ENCODE measurements around the gene TMEM8B. TPM values are rescaled to one million over a fixed set of nuclear protein-coding genes. Genes with fewer than 3 reads are reported as not detected.

Gene TMEM8B
- total RNA-seq, 2 experiments from 2014 or later = 2.8 to 3.1 TPM

GRCh38 chr9:35820076-35820475, 9.0 kb upstream of the TMEM8B start:
- Mint-ChIP-seq H3K9me3 (peaks cover 3% of the 10 kb centered on the region), H3K4me1 (peaks cover 4% of the 10 kb centered on the region), H3K36me3 (no peaks in the 10 kb centered on the region), H3K27me3 (no peaks in the 10 kb centered on the region), H3K27ac (no peak overlapping the region), H3K4me3 (no peak overlapping the region)
- DNase-seq = no peak

DNA sequence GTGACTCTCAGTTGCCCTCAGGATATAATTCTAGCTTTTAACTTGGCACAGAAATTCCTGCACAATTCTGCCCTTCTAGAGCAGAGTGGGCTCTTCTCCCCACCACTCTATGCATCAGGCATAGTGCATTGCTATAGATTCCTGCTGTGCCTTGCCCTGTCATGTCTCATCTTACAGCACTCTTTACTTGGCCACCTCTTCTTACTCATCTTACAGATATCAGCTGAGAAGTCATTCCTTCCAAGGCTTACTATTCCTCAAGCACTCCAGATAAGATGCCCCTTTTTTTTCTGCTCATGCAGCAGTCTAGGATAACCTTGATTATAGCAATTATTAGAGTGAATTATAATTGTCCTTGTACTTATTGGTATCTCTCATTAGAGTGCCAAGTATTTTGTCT, 6.1 kb upstream of the TMEM8B start:
- Mint-ChIP-seq H3K4me1 (peaks cover 5% of the 10 kb centered on the region), H3K36me3 (no peaks in the 10 kb centered on the region), H3K4me3 (no peak overlapping the region), H3K27me3 (no peaks in the 10 kb centered on the region), H3K9me3 (no peaks in the 10 kb centered on the region), H3K27ac (no peak overlapping the region)
- no peak for DNase-seq

DNA sequence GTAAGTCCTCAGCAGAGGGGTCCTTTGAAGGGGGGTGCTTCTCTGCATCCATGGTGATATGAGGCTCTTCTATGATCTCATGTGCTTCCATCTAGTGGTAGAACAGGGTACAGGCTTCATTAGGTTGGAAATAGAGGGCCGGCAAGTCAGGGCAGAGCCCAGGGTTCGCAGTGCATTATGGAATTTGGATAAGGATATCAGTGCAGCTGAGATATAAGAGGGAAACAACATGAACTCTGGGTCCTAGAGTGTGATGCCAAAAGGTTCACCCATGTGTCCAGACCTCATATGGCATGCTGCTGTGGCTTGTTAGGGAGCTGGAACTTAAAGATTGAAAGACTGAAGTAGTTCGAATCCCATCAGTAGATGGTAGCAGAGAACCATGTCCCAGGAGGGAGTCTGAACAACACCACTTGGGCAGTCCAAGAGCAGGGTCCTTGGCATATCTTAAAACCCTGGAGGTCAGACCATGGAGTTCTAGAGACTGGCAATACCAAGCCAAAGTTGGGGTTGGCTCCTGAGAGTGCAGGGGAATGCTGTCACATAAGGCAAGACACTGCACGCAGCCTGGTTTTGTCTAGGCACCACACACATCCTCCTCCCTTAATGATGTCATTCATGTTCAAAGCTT, 2.8 kb upstream of the TMEM8B start:
- Mint-ChIP-seq H3K27ac (no peak overlapping the region), H3K4me1 (peaks cover 20% of the 10 kb centered on the region), H3K27me3 (no peaks in the 10 kb centered on the region), H3K4me3 (no peak overlapping the region), H3K36me3 (no peaks in the 10 kb centered on the region), H3K9me3 (no peaks in the 10 kb centered on the region)
- no peak for DNase-seq

DNA sequence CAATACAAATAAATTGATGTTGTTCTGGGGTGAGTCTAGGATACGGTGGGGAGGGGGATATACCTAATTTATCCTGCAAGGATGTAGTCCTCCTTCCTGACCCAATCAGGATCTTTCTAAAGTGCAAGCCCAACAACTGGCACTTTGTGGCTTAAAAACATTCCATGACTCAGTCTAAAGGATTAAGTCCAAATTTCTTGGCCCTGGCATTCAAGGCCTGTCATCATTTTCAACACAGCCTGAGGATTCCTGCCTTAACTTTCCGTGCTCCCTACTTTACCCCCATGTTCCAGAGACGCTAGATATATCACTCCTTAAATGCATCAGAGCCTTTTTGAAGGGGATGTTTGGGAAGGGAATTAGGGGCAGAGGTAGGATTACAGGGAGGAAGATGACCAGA, 1.5 kb upstream of the TMEM8B start:
- no peak overlapping the region for H3K27ac Mint-ChIP-seq
- peaks cover 20% of the 10 kb centered on the region for H3K4me1 Mint-ChIP-seq
- H3K4me3 Mint-ChIP-seq = no peak overlapping the region
- H3K9me3 Mint-ChIP-seq = no peaks in the 10 kb centered on the region
- no peaks in the 10 kb centered on the region for H3K27me3 Mint-ChIP-seq
- DNase-seq = no peak
- H3K36me3 Mint-ChIP-seq = no peaks in the 10 kb centered on the region

- H3K27ac Mint-ChIP-seq = peak within 1 kb of the TSS; percentile 74
- H3K27me3 Mint-ChIP-seq = no peaks in the 10 kb centered on the region
- H3K9me3 Mint-ChIP-seq = no peaks in the 10 kb centered on the region
- H3K36me3 Mint-ChIP-seq = no peaks in the 10 kb centered on the region
- H3K4me3 Mint-ChIP-seq = peak within 1 kb of the TSS; percentile 95
- DNase-seq = peak; percentile 31
- H3K4me1 Mint-ChIP-seq = peaks cover 20% of the 10 kb centered on the region
These were observed 328 bp upstream of the TMEM8B start, which contains the start of gene FAM221B for GRCh38 chr9:35828716-35829083. TSS of gene FAM221B (minus strand) at chr9:35828732. CDS start at chr9:35826161, 2,571 bp downstream.

DNA sequence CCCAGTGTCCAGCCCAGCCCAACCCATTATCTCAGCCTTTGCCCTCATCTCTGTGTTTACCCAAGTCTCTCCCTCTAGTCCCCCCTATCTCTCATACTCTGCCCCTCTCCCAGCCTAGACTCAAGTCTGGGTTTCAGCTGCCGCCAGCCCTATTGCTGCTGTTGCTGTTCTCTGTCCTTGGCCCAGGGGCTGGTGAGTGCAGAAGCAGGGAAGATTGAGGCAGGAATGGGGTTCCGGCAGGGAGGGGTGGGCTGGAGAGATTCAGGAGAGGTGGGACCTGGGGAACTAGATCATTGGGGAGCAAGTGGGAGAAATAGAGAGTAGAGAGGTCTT, 702 bp downstream of the TMEM8B start:
- no peaks in the 10 kb centered on the region for H3K27me3 Mint-ChIP-seq
- peak overlapping the region; percentile 81 for H3K4me3 Mint-ChIP-seq
- H3K27ac Mint-ChIP-seq = peak overlapping the region; percentile 49
- H3K4me1 Mint-ChIP-seq = peaks cover 20% of the 10 kb centered on the region
- DNase-seq = no peak
- H3K9me3 Mint-ChIP-seq = no peaks in the 10 kb centered on the region
- no peaks in the 10 kb centered on the region for H3K36me3 Mint-ChIP-seq

DNA sequence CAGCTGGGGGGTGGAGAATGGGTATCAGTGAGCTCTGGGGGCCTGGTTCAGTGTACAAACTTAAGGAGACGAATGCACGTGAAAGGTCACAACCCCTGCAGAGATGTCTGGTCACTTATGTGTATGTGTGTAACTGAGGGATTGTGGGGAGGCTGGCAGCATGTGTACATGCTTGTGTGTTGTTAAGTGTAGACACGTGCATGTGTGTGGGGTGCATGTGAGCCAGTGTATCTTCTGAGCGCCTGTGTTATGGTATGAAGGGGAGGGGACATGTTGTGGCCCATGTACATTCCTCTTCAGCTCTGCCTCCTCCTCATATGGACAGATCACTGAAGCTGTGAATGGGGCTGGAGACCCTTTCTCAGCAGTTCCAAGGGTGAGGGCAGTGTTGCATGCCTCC, 2.0 kb downstream of the TMEM8B start:
- no peaks in the 10 kb centered on the region for H3K27me3 Mint-ChIP-seq
- no peak for DNase-seq
- no peak overlapping the region for H3K4me3 Mint-ChIP-seq
- H3K36me3 Mint-ChIP-seq = no peaks in the 10 kb centered on the region
- peaks cover 18% of the 10 kb centered on the region for H3K4me1 Mint-ChIP-seq
- no peaks in the 10 kb centered on the region for H3K9me3 Mint-ChIP-seq
- H3K27ac Mint-ChIP-seq = no peak overlapping the region

- no peak for DNase-seq
- no peaks in the 10 kb centered on the region for H3K9me3 Mint-ChIP-seq
- H3K4me1 Mint-ChIP-seq = peaks cover 15% of the 10 kb centered on the region
- no peak overlapping the region for H3K27ac Mint-ChIP-seq
- H3K4me3 Mint-ChIP-seq = no peak overlapping the region
- H3K27me3 Mint-ChIP-seq = no peaks in the 10 kb centered on the region
- no peaks in the 10 kb centered on the region for H3K36me3 Mint-ChIP-seq
These were observed 3.8 kb downstream of the TMEM8B start for GRCh38 chr9:35832814-35833213.

GRCh38 chr9:35834260-35835215, 5.5 kb downstream of the TMEM8B start:
- Mint-ChIP-seq H3K27ac (no peak overlapping the region), H3K4me3 (no peak overlapping the region), H3K9me3 (no peaks in the 10 kb centered on the region), H3K4me1 (peaks cover 6% of the 10 kb centered on the region), H3K36me3 (no peaks in the 10 kb centered on the region), H3K27me3 (no peaks in the 10 kb centered on the region)
- no peak for DNase-seq

- Mint-ChIP-seq H3K27me3 (no peaks in the 10 kb centered on the region), H3K27ac (no peak overlapping the region), H3K4me3 (no peak overlapping the region), H3K4me1 (peaks cover 2% of the 10 kb centered on the region), H3K36me3 (no peaks in the 10 kb centered on the region), H3K9me3 (no peaks in the 10 kb centered on the region)
- DNase-seq = no peak
These were observed 6.2 kb downstream of the TMEM8B start for GRCh38 chr9:35835216-35835632.

- H3K27ac Mint-ChIP-seq = no peak overlapping the region
- H3K36me3 Mint-ChIP-seq = no peaks in the 10 kb centered on the region
- no peaks in the 10 kb centered on the region for H3K9me3 Mint-ChIP-seq
- no peak overlapping the region for H3K4me3 Mint-ChIP-seq
- H3K4me1 Mint-ChIP-seq = peaks cover 2% of the 10 kb centered on the region
- H3K27me3 Mint-ChIP-seq = no peaks in the 10 kb centered on the region
- no peak for DNase-seq
These were observed 6.7 kb downstream of the TMEM8B start for GRCh38 chr9:35835766-35836165.

- no peaks in the 10 kb centered on the region for H3K4me1 Mint-ChIP-seq
- no peak for DNase-seq
- H3K27ac Mint-ChIP-seq = no peak overlapping the region
- H3K4me3 Mint-ChIP-seq = no peak overlapping the region
- no peaks in the 10 kb centered on the region for H3K36me3 Mint-ChIP-seq
- no peaks in the 10 kb centered on the region for H3K27me3 Mint-ChIP-seq
- no peaks in the 10 kb centered on the region for H3K9me3 Mint-ChIP-seq
These were observed 7.6 kb downstream of the TMEM8B start for GRCh38 chr9:35836595-35836994.

- Mint-ChIP-seq H3K9me3 (no peaks in the 10 kb centered on the region), H3K27me3 (no peaks in the 10 kb centered on the region), H3K36me3 (no peaks in the 10 kb centered on the region), H3K27ac (no peak overlapping the region), H3K4me3 (no peak overlapping the region), H3K4me1 (peaks cover 7% of the 10 kb centered on the region)
- no peak for DNase-seq
These were observed 10.9 kb downstream of the TMEM8B start for GRCh38 chr9:35839926-35840325.

- DNase-seq = no peak
- no peaks in the 10 kb centered on the region for H3K36me3 Mint-ChIP-seq
- H3K9me3 Mint-ChIP-seq = no peaks in the 10 kb centered on the region
- H3K27me3 Mint-ChIP-seq = no peaks in the 10 kb centered on the region
- H3K27ac Mint-ChIP-seq = no peak overlapping the region
- H3K4me3 Mint-ChIP-seq = no peak overlapping the region
- peaks cover 18% of the 10 kb centered on the region for H3K4me1 Mint-ChIP-seq
These were observed 12.0 kb downstream of the TMEM8B start for GRCh38 chr9:35840881-35841644.

DNA sequence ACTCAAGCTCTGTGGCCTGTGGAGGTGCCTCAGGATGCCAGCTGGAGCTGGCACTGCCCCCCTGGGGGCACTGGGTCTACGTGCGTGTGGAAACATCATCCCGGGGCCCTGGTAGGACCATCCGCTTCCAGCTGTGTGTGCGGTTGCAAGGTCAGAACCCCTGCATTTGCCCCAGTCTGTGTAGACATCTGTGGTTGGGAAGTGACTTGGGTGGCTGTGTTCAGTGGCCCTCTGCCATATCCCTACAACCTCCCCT, 12.5 kb downstream of the TMEM8B start:
- Mint-ChIP-seq H3K9me3 (no peaks in the 10 kb centered on the region), H3K36me3 (no peaks in the 10 kb centered on the region), H3K4me3 (no peak overlapping the region), H3K27ac (no peak overlapping the region), H3K27me3 (no peaks in the 10 kb centered on the region), H3K4me1 (peaks cover 18% of the 10 kb centered on the region)
- DNase-seq = no peak

Data from activated naive CD8-positive, alpha-beta T cell treated with anti-CD3 and anti-CD28 coated beads for 36 hours (primary cell).